ENCODE results near the gene PTPRF.

The PTPRF gene

DNA sequence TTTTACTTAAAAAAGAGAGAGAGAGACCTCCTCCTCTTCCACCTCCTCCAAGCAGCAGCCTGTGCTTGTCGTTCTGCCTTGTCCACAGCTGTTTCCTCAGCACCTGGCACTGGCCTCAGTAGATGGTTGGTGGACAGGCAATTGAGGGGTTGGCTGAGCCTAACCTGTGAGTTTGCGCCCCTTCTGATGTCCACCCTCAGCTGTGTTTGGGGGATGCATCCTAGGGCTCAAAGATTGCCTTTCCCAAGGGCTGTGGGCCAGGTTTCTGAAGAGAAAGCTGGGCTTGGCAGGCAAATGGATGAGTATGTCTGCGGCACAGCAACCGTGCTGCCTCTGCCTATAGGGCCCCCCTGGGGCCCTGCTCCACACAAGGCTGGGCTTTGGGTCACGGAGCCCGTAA, 84.2 kb downstream of the PTPRF start:
- H3K27ac ChIP-seq: no peak overlapping the region
- TF ChIP-seq ZFX (IDR thresholded peaks at IDR 0.05; ENCODE audit: borderline replicate concordance): no peak

DNA sequence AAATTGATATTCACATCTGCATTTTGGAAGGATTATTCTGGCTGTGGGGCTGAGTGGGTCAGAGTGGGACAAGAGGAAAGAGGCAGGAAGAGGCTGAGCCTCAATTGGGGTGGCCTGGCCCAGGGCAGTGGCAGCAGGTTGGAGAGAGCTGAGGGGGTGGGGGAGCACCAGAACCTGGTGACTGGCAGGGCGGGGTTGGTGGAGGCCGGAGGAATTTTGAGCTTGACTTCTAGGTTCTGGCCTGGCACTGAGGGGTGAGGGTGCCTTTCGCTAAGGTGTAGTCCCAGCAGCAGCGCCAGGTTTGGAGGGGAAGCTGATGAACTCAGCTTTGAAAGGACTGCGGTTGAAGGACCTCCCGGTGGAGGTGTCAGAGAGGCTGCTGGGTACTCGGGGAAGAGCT, 85.7 kb downstream of the PTPRF start:
- TF ChIP-seq ZFX (IDR thresholded peaks at IDR 0.05; ENCODE audit: borderline replicate concordance): no peak
- TF ChIP-seq, protein P1, sequence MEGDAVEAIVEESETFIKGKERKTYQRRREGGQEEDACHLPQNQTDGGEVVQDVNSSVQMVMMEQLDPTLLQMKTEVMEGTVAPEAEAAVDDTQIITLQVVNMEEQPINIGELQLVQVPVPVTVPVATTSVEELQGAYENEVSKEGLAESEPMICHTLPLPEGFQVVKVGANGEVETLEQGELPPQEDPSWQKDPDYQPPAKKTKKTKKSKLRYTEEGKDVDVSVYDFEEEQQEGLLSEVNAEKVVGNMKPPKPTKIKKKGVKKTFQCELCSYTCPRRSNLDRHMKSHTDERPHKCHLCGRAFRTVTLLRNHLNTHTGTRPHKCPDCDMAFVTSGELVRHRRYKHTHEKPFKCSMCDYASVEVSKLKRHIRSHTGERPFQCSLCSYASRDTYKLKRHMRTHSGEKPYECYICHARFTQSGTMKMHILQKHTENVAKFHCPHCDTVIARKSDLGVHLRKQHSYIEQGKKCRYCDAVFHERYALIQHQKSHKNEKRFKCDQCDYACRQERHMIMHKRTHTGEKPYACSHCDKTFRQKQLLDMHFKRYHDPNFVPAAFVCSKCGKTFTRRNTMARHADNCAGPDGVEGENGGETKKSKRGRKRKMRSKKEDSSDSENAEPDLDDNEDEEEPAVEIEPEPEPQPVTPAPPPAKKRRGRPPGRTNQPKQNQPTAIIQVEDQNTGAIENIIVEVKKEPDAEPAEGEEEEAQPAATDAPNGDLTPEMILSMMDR (IDR thresholded peaks at IDR 0.05): no peak
- H3K27ac ChIP-seq: no peak overlapping the region

DNA sequence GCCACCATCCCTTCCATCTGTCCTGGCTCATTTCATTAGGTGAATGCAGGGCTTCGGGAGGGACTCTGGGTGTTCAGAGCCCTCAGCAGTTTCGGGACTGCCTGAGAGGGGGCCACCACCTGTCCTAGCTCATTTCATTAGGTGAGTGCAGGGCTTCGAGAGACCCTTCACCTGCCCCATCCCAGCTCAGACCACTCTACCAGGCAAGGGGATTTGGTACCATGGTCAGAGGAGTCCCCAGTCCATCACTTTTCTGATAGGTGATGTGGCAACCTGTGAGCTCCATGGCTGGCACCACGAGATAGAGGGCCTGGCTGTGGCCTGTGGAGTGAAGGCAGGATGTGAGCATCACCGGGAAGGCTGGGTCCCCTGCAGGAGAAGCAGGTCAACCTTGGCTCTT, 86.3 kb downstream of the PTPRF start:
- TF ChIP-seq, protein P1 (IDR thresholded peaks at IDR 0.05): no peak
- TF ChIP-seq ZFX (IDR thresholded peaks at IDR 0.05; ENCODE audit: borderline replicate concordance): no peak
- no peak overlapping the region for H3K27ac ChIP-seq

DNA sequence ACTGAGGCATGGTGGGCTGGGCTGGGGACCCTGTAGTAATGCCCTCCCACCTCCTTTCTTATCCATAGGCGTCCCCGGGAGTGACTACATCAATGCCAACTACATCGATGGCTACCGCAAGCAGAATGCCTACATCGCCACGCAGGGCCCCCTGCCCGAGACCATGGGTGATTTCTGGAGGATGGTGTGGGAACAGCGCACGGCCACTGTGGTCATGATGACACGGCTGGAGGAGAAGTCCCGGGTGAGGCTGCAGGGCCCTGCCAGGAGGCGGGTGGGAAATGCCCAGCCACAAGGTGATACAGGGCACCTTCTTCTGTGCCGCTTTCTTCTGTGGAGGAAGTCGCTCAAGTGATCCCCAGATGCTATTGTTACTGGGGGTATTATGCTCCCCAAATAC, 87.0 kb downstream of the PTPRF start:
- TF ChIP-seq, protein P1 (IDR thresholded peaks at IDR 0.05): no peak
- no peak for TF ChIP-seq ZFX (IDR thresholded peaks at IDR 0.05; ENCODE audit: borderline replicate concordance)
- H3K27ac ChIP-seq: no peak overlapping the region

DNA sequence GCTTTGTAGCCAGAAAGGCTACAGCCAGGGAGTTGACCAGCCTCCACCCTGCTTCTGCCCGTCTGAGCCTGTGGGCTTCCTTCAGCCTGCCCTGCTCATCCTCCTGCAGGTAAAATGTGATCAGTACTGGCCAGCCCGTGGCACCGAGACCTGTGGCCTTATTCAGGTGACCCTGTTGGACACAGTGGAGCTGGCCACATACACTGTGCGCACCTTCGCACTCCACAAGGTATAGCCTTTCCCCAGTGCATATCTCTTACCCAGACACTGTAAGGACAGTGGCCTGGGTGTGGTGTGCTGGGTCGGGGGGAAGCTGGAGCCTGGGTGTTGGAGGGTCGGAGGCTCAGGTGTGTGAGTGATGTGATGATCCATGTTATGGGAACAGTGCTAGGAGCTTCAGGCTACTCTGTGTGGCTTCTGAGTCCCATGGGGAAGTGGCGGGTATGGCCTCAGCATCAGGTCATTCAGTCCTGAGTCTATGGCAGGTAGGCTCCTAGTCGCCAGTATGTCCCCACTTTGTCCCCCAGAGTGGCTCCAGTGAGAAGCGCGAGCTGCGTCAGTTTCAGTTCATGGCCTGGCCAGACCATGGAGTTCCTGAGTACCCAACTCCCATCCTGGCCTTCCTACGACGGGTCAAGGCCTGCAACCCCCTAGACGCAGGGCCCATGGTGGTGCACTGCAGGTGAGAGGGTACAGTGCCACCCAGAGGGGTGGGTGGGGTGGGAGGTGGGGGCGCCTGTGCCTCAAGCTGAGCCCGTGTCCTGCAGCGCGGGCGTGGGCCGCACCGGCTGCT, 88.0 kb downstream of the PTPRF start:
- no peak for TF ChIP-seq ZFX (IDR thresholded peaks at IDR 0.05; ENCODE audit: borderline replicate concordance)
- TF ChIP-seq, protein P1 (IDR thresholded peaks at IDR 0.05): no peak
- no peak overlapping the region for H3K27ac ChIP-seq

DNA sequence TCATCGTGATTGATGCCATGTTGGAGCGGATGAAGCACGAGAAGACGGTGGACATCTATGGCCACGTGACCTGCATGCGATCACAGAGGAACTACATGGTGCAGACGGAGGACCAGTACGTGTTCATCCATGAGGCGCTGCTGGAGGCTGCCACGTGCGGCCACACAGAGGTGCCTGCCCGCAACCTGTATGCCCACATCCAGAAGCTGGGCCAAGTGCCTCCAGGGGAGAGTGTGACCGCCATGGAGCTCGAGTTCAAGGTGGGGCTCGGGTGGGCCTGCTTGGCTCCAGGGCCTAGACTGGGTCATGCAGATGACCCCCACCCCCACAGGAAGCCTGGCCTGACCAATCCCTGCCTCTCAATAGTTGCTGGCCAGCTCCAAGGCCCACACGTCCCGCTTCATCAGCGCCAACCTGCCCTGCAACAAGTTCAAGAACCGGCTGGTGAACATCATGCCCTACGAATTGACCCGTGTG, 88.7 kb downstream of the PTPRF start:
- no peak overlapping the region for H3K27ac ChIP-seq
- TF ChIP-seq, protein P1 (IDR thresholded peaks at IDR 0.05): no peak
- no peak for TF ChIP-seq ZFX (IDR thresholded peaks at IDR 0.05; ENCODE audit: borderline replicate concordance)

DNA sequence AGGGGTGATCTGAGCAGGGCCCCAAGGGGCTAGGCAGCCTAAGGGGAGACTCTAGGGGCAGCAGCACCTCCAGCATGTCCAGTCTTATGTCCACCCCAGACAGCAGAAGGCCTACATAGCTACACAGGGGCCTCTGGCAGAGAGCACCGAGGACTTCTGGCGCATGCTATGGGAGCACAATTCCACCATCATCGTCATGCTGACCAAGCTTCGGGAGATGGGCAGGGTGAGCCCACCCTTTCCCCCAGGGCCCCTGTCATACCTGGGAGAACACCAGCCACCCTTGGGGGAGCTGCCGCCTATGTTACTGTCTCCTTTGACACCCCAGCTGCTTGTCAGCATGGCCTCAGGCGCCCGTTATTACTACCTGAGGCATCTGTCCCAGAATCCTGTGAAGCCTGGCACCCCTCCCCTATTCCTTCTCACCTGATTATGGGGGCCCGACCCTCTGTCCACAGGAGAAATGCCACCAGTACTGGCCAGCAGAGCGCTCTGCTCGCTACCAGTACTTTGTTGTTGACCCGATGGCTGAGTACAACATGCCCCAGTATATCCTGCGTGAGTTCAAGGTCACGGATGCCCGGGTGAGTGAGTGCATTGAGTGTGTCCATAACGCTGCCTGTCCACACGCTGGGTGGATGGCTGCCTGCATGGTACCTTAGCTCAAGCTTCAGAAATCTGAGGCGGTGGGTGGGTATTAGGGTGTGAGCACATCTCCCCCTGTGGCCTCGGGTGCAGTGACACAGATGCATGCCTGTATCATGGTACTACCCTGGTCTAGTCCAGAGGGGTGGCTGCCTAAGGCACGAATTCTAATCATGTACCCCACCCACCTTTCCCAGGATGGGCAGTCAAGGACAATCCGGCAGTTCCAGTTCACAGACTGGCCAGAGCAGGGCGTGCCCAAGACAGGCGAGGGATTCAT, 89.6 kb downstream of the PTPRF start:
- H3K27ac ChIP-seq: no peak overlapping the region
- TF ChIP-seq ZFX (IDR thresholded peaks at IDR 0.05; ENCODE audit: borderline replicate concordance): no peak
- TF ChIP-seq, protein P1 (IDR thresholded peaks at IDR 0.05): no peak

All from 22Rv1 (cell line).